Activated naive CD8-positive, alpha-beta T cell treated with anti-CD3 and anti-CD28 coated beads, Interleukin-2, amount 10 ng/mL, durations not matched to agents 7 days and 5 days (primary cell): ENCODE data around the gene CDH13. TPM values are rescaled to one million over a fixed set of nuclear protein-coding genes. Genes with fewer than 3 reads are reported as not detected.

Experiments
- ATAC-seq: fragments of 150-1000 bp; cut with Tn5 transposase; one replicate; pipeline ENCODE4 v1.10.0; 2021; ENCODE audit warnings: low read depth, moderate library complexity
- POLR2A ChIA-PET: fragments of 350-600 bp; sonication (Branson Sonifier 250); formaldehyde crosslinking; loops from one replicate; lab custom pipeline; 2021; ENCODE audit warnings: antibody characterized with exemption; lab: Charles Lee
- DNase-seq: peaks from one replicate; pipeline ENCODE4 v3.0.0; 2021
- H3K27ac Mint-ChIP-seq: one replicate; pipeline ENCODE4 v1.8.0; 2022; ENCODE audit warnings: mild to moderate bottlenecking, mixed read lengths
- H3K27me3 Mint-ChIP-seq: one replicate; pipeline ENCODE4 v1.8.0; 2022; ENCODE audit warnings: mild to moderate bottlenecking, moderate library complexity, mixed read lengths
- H3K36me3 Mint-ChIP-seq: one replicate; pipeline ENCODE4 v1.8.0; 2021; ENCODE audit warnings: mild to moderate bottlenecking, mixed read lengths
- H3K4me1 Mint-ChIP-seq: one replicate; pipeline ENCODE4 v1.8.0; 2021; ENCODE audit warnings: mixed read lengths
- H3K4me3 Mint-ChIP-seq: one replicate; pipeline ENCODE4 v1.8.0; 2022; ENCODE audit warnings: mild to moderate bottlenecking, moderate library complexity, mixed read lengths
- H3K9me3 Mint-ChIP-seq: one replicate; pipeline ENCODE4 v1.8.0; 2021; ENCODE audit warnings: mixed read lengths
- total RNA-seq, 2 experiments: library from RNA; stranded (reverse); gene quantifications; one replicate each; pipeline ENCODE4 v1.2.3, GENCODE V29; 2021

The CDH13 gene
- total RNA-seq, 2 experiments from 2014 or later: not detected

- no peak for DNase-seq
- no peak for ATAC-seq
- H3K36me3 Mint-ChIP-seq: peaks cover 1% of the 10 kb centered on the region
- peak overlapping the region; percentile 72 for H3K27ac Mint-ChIP-seq
- H3K4me3 Mint-ChIP-seq: peak overlapping the region; percentile 12
- peaks cover 55% of the 10 kb centered on the region for H3K4me1 Mint-ChIP-seq
- POLR2A ChIA-PET: no interaction called here
- no peaks in the 10 kb centered on the region for H3K27me3 Mint-ChIP-seq
- peaks cover 2% of the 10 kb centered on the region for H3K9me3 Mint-ChIP-seq
These were observed 24.0 kb downstream of the CDH13 start for GRCh38 chr16:82650804-82651203.

- Mint-ChIP-seq H3K9me3 (peaks cover 2% of the 10 kb centered on the region), H3K4me1 (peaks cover 63% of the 10 kb centered on the region), H3K36me3 (peaks cover 1% of the 10 kb centered on the region), H3K4me3 (peak overlapping the region; percentile 62), H3K27ac (peak overlapping the region; percentile 95), H3K27me3 (no peaks in the 10 kb centered on the region)
- POLR2A ChIA-PET: no interaction called here
- DNase-seq: no peak
- peak; percentile 40 for ATAC-seq
These were observed 25.3 kb downstream of the CDH13 start for GRCh38 chr16:82651921-82652601.

GRCh38 chr16:82652826-82653225 is 26.1 kb downstream of the CDH13 start:
- Mint-ChIP-seq H3K9me3 (peaks cover 2% of the 10 kb centered on the region), H3K27ac (peak overlapping the region; percentile 95), H3K36me3 (peaks cover 1% of the 10 kb centered on the region), H3K4me3 (peak overlapping the region; percentile 9), H3K4me1 (peaks cover 67% of the 10 kb centered on the region), H3K27me3 (no peaks in the 10 kb centered on the region)
- DNase-seq (no peak), ATAC-seq (no peak)
- POLR2A ChIA-PET: no interaction called here

GRCh38 chr16:82653550-82654511 is 27.1 kb downstream of the CDH13 start:
- Mint-ChIP-seq H3K27ac (peak overlapping the region; percentile 95), H3K9me3 (peaks cover 2% of the 10 kb centered on the region), H3K4me1 (peaks cover 75% of the 10 kb centered on the region), H3K36me3 (no peaks in the 10 kb centered on the region), H3K4me3 (peak overlapping the region; percentile 65), H3K27me3 (no peaks in the 10 kb centered on the region)
- DNase-seq: peak; percentile 35
- peak; percentile 55 for ATAC-seq
- POLR2A ChIA-PET: no interaction called here

- peak overlapping the region; percentile 50 for H3K4me3 Mint-ChIP-seq
- peak overlapping the region; percentile 95 for H3K27ac Mint-ChIP-seq
- peak; percentile 60 for DNase-seq
- H3K4me1 Mint-ChIP-seq: peaks cover 74% of the 10 kb centered on the region
- POLR2A ChIA-PET: no interaction called here
- peak; percentile 73 for ATAC-seq
- H3K9me3 Mint-ChIP-seq: no peaks in the 10 kb centered on the region
- H3K36me3 Mint-ChIP-seq: no peaks in the 10 kb centered on the region
- H3K27me3 Mint-ChIP-seq: no peaks in the 10 kb centered on the region
These were observed 28.4 kb downstream of the CDH13 start for GRCh38 chr16:82655072-82655714.

GRCh38 chr16:82655720-82656490 is 29.1 kb downstream of the CDH13 start:
- DNase-seq: no peak
- H3K27ac Mint-ChIP-seq: peak overlapping the region; percentile 95
- peaks cover 72% of the 10 kb centered on the region for H3K4me1 Mint-ChIP-seq
- POLR2A ChIA-PET: no interaction called here
- no peaks in the 10 kb centered on the region for H3K36me3 Mint-ChIP-seq
- peak overlapping the region; percentile 50 for H3K4me3 Mint-ChIP-seq
- peak; percentile 1 for ATAC-seq
- H3K9me3 Mint-ChIP-seq: peaks cover 1% of the 10 kb centered on the region
- H3K27me3 Mint-ChIP-seq: no peaks in the 10 kb centered on the region

- no peak overlapping the region for H3K27ac Mint-ChIP-seq
- no peaks in the 10 kb centered on the region for H3K27me3 Mint-ChIP-seq
- H3K9me3 Mint-ChIP-seq: peaks cover 1% of the 10 kb centered on the region
- H3K4me3 Mint-ChIP-seq: no peak overlapping the region
- DNase-seq: no peak
- no peak for ATAC-seq
- POLR2A ChIA-PET: no interaction called here
- no peaks in the 10 kb centered on the region for H3K36me3 Mint-ChIP-seq
- H3K4me1 Mint-ChIP-seq: peaks cover 61% of the 10 kb centered on the region
These were observed 30.5 kb downstream of the CDH13 start for GRCh38 chr16:82657239-82657638.

- ATAC-seq (no peak), DNase-seq (no peak)
- no peaks in the 10 kb centered on the region for H3K27me3 Mint-ChIP-seq
- no peak overlapping the region for H3K4me3 Mint-ChIP-seq
- H3K27ac Mint-ChIP-seq: no peak overlapping the region
- H3K36me3 Mint-ChIP-seq: no peaks in the 10 kb centered on the region
- POLR2A ChIA-PET: no interaction called here
- H3K9me3 Mint-ChIP-seq: peaks cover 1% of the 10 kb centered on the region
- H3K4me1 Mint-ChIP-seq: peaks cover 57% of the 10 kb centered on the region
These were observed 31.0 kb downstream of the CDH13 start for GRCh38 chr16:82657786-82658185.

- Mint-ChIP-seq H3K36me3 (no peaks in the 10 kb centered on the region), H3K9me3 (peaks cover 1% of the 10 kb centered on the region), H3K4me3 (no peak overlapping the region), H3K27ac (no peak overlapping the region), H3K27me3 (no peaks in the 10 kb centered on the region), H3K4me1 (peaks cover 49% of the 10 kb centered on the region)
- ATAC-seq: no peak
- POLR2A ChIA-PET: no interaction called here
- no peak for DNase-seq
These were observed 32.0 kb downstream of the CDH13 start for GRCh38 chr16:82658796-82659195.

- Mint-ChIP-seq H3K4me3 (peak overlapping the region; percentile 59), H3K27me3 (no peaks in the 10 kb centered on the region), H3K36me3 (no peaks in the 10 kb centered on the region), H3K4me1 (peaks cover 38% of the 10 kb centered on the region), H3K27ac (peak overlapping the region; percentile 49), H3K9me3 (peaks cover 1% of the 10 kb centered on the region)
- DNase-seq (no peak), ATAC-seq (no peak)
- POLR2A ChIA-PET: no interaction called here
These were observed 33.4 kb downstream of the CDH13 start for GRCh38 chr16:82660075-82660645.

GRCh38 chr16:82660966-82661365 is 34.2 kb downstream of the CDH13 start:
- POLR2A ChIA-PET: no interaction called here
- peaks cover 31% of the 10 kb centered on the region for H3K4me1 Mint-ChIP-seq

GRCh38 chr16:82664181-82664580 is 37.4 kb downstream of the CDH13 start:
- ATAC-seq (no peak), DNase-seq (no peak)
- Mint-ChIP-seq H3K4me1 (peaks cover 8% of the 10 kb centered on the region), H3K4me3 (no peak overlapping the region), H3K9me3 (peaks cover 5% of the 10 kb centered on the region), H3K27ac (no peak overlapping the region), H3K27me3 (no peaks in the 10 kb centered on the region), H3K36me3 (no peaks in the 10 kb centered on the region)
- POLR2A ChIA-PET: no interaction called here

More at GRCh38 chr16:82660966-82661365, 34.2 kb downstream of the CDH13 start:
- Mint-ChIP-seq H3K9me3 (peaks cover 1% of the 10 kb centered on the region), H3K4me3 (no peak overlapping the region), H3K27me3 (no peaks in the 10 kb centered on the region), H3K36me3 (no peaks in the 10 kb centered on the region), H3K27ac (no peak overlapping the region)
- DNase-seq (no peak), ATAC-seq (no peak)
